Right lobe of liver (tissue), 6 donors: ENCODE data around the gene SCMH1. TPM values are rescaled to one million over a fixed set of nuclear protein-coding genes. Genes with fewer than 3 reads are reported as not detected.
"Not testable (repeated sequence)": the region's sequence is repeated elsewhere in the genome, so short reads cannot be mapped to it uniquely, and the experiment has no call there.

ENCODE experiments used
- ATAC-seq, 4 donors: fragments of 200-7000 bp; cut with Tn5 transposase; one replicate each; pipeline ENCODE4 v1.9.1; 2020; ENCODE audit warnings: mild to moderate bottlenecking in 4 of 4, moderate library complexity in 4 of 4
- DNase-seq, 3 donors: peaks; one replicate each; pipeline ENCODE4 v3.0.0-alpha.2; 2020
- H3K27ac ChIP-seq, 3 donors: fragments of 200-600 bp; one replicate each; pipeline ENCODE4 v1.8.0; 2022
- H3K27me3 ChIP-seq, 2 donors: fragments of 200-600 bp; one replicate each; pipeline ENCODE4 v1.8.0; 2022
- H3K36me3 ChIP-seq, 4 donors: fragments of 200-600 bp; sonication (generic) in 1 of 4; one replicate each; pipeline versions ENCODE4 v1.5.1 to v1.8.0; 2017 to 2022; ENCODE audit warnings: control low read depth in 1 of 4
- H3K4me1 ChIP-seq, 4 donors: fragments of 200-600 bp; sonication (generic) in 1 of 4; one replicate each; pipeline versions ENCODE4 v1.5.1 to v1.8.0; 2017 to 2022; ENCODE audit warnings: control low read depth in 1 of 4
- H3K4me3 ChIP-seq, 3 donors: fragments of 200-600 bp; one replicate each; pipeline ENCODE4 v1.8.0; 2022
- H3K9me3 ChIP-seq, 4 donors: fragments of 200-600 bp; sonication (generic) in 1 of 4; one replicate each; pipeline versions ENCODE4 v1.5.1 to v1.8.0; 2017 to 2022; ENCODE audit warnings: control low read depth in 1 of 4
- CTCF ChIP-seq, 4 donors: fragments of 200-600 bp in 3 of 4; fragments of 450-650 bp in 1 of 4; IDR thresholded peaks; one replicate each; pipeline versions ENCODE4 v1.5.1 to v1.8.0; 2016 to 2022; ENCODE audit warnings: antibody characterized with exemption in 4 of 4, mild to moderate bottlenecking in 2 of 4
- POLR2A ChIP-seq: fragments of 450-650 bp; IDR thresholded peaks from one replicate; pipeline ENCODE4 v1.6.1; 2017; ENCODE audit warnings: antibody characterized with exemption, mild to moderate bottlenecking
- WGBS: methylation state at CpG from one replicate; pipeline ENCODE4 v1.1.6; 2018; ENCODE audit warnings: low coverage, low lambda C conversion rate; ENCODE audit not compliant: insufficient coverage; ENCODE audit errors: missing lambda C conversion rate; 5-methylcytosine and 5-hydroxymethylcytosine counted together
- intact Hi-C, 2 donors: fragments of 100-400 bp; cut with DNase I; formaldehyde crosslinking; loops; one replicate each; pipeline versions ENCODE4 v1.11.2 to v1.14.1; 2022
- total RNA-seq, 6 experiments: library from RNA; depleted of rRNA in 2 of 6; stranded (reverse); fragments of >200 nt in 2 of 6; fragmentation: NEBNext Ultra II Directional in 3 of 6; extraction: Animal tissue kit (Norgen Biotek cat#: 25700) in 3 of 6; gene quantifications; one replicate each; pipeline versions ENCODE4 v1.1.0 to v1.2.4, GENCODE V29; 2016 to 2023
- donor health status: DM: no; HTN: yes; CAD: no.
- donor health status: DM: no; HTN: no; CAD: no.
- donor health status: DM: no; HTN: no; CAD: no.
- donor health status: DM: no; HTN: yes; CAD: no.
- donor health status: DM: no; HTN: yes; CAD: no.

Gene SCMH1
- total RNA-seq, 6 experiments from 2014 or later: 6.6 to 16.9 (median 13.1) TPM

- intact Hi-C loops: loop anchor here in 1 of 2 donors (10.0 kb wide), 1 partner anchor 208 kb away; the partner anchor contains the start of gene SLFNL1
- Histone ChIP-seq H3K4me1 (peaks cover 0 to 26% (median 10%) of the 10 kb centered on the region in 4 donors), H3K36me3 (no peaks in the 10 kb centered on the region), H3K4me3 (no peak overlapping the region), H3K9me3 (no peaks in the 10 kb centered on the region), H3K27me3 (no peaks in the 10 kb centered on the region), H3K27ac (peak overlapping the region in 1 of 3 donors; percentile 5)
- DNase-seq (no peak), ATAC-seq (peak; percentile 65 to 84 (median 72))
- WGBS: 22% methylated on average over 3 of the region's 3 CpGs
- TF ChIP-seq POLR2A (no peak), CTCF (IDR thresholded peaks at IDR 0.05) (no peak)
Measured at GRCh38 chr1:41232305-41232704, 9.8 kb downstream of the SCMH1 start.

- intact Hi-C loops: loop anchor here in 1 of 2 donors (10.0 kb wide), 1 partner anchor 206 kb away; the partner anchor contains the start of gene SLFNL1
- 96% methylated on average over 2 of the region's 2 CpGs for WGBS
Measured at GRCh38 chr1:41230656-41231055, 11.4 kb downstream of the SCMH1 start.

GRCh38 chr1:41229219-41229618 is 12.9 kb downstream of the SCMH1 start:
- 100% methylated on average over 2 of the region's 2 CpGs for WGBS
- H3K36me3 ChIP-seq, ATAC-seq, intact Hi-C loops, H3K27me3 ChIP-seq, H3K4me3 ChIP-seq, DNase-seq, H3K27ac ChIP-seq, H3K9me3 ChIP-seq: not testable (repeated sequence)
- H3K4me1 ChIP-seq: peaks cover 0 to 20% (median 10%) of the 10 kb centered on the region in 4 donors

More at GRCh38 chr1:41230656-41231055, 11.4 kb downstream of the SCMH1 start:
- no peak for TF ChIP-seq POLR2A
- TF ChIP-seq CTCF (IDR thresholded peaks at IDR 0.05): no peak
- no peak overlapping the region for H3K4me3 ChIP-seq
- ATAC-seq (no peak), DNase-seq (no peak)
- peaks cover 0 to 26% (median 10%) of the 10 kb centered on the region in 4 donors for H3K4me1 ChIP-seq
- no peaks in the 10 kb centered on the region for H3K9me3 ChIP-seq
- no peaks in the 10 kb centered on the region for H3K36me3 ChIP-seq
- H3K27ac ChIP-seq: no peak overlapping the region
- H3K27me3 ChIP-seq: no peaks in the 10 kb centered on the region

GRCh38 chr1:41226815-41227434 is 15.2 kb downstream of the SCMH1 start:
- Histone ChIP-seq H3K27me3 (no peaks in the 10 kb centered on the region), H3K27ac (no peak overlapping the region), H3K4me3 (no peak overlapping the region), H3K4me1 (peaks cover 0 to 8% (median 0%) of the 10 kb centered on the region in 4 donors), H3K36me3 (no peaks in the 10 kb centered on the region), H3K9me3 (no peaks in the 10 kb centered on the region)
- WGBS: 67% methylated on average over 2 of the region's 3 CpGs
- TF ChIP-seq POLR2A: no peak
- intact Hi-C loops: no loop called here
- DNase-seq (no peak), ATAC-seq (no peak)

GRCh38 chr1:41225495-41225894 is 16.6 kb downstream of the SCMH1 start:
- no peaks in the 10 kb centered on the region for H3K27me3 ChIP-seq
- no peaks in the 10 kb centered on the region for H3K4me1 ChIP-seq
- 86% methylated on average over 3 of the region's 3 CpGs for WGBS
- DNase-seq (no peak), ATAC-seq (no peak)
- TF ChIP-seq POLR2A (no peak), CTCF (IDR thresholded peaks at IDR 0.05) (no peak)
- intact Hi-C loops: no loop called here
- H3K36me3 ChIP-seq: no peaks in the 10 kb centered on the region
- no peak overlapping the region for H3K4me3 ChIP-seq
- no peaks in the 10 kb centered on the region for H3K9me3 ChIP-seq
- H3K27ac ChIP-seq: no peak overlapping the region
